ENCODE results near the gene CAMSAP1. TPM values are rescaled to one million over a fixed set of nuclear protein-coding genes. Genes with fewer than 3 reads are reported as not detected.

Gene CAMSAP1
- total and polyA plus RNA-seq, 2 donors (not counting 1 experiment from before 2014, with no cell fraction given): 5.0 to 18.8 TPM

GRCh38 chr9:135887021-135887507 lies 20.3 kb downstream of the CAMSAP1 start:
- peak; percentile 40 to 49 for DNase-seq (ENCODE audit: low read depth in 2 of 2)
- Histone ChIP-seq H2AFZ (ENCODE audit: low read length) (no peak overlapping the region), H3K4me2 (ENCODE audit: extremely low read depth, insufficient read depth, low read length) (no peak overlapping the region), H3K9me3 (ENCODE audit: control insufficient read depth, insufficient read depth, low read depth, low read length) (no peaks in the 10 kb centered on the region), H3K9ac (ENCODE audit: insufficient read depth, low read length) (no peak overlapping the region), H3K4me3 (replicated peaks in 1 of 4; ENCODE audit: control extremely low read depth in 1 of 4, insufficient read depth in 1 of 4, low read depth in 3 of 4, low read length in 4 of 4) (no peak overlapping the region), H3K79me2 (ENCODE audit: control insufficient read depth, insufficient read depth, low read length) (peaks cover 84% of the 10 kb centered on the region), H3K27me3 (ENCODE audit: control insufficient read depth, insufficient read depth, low read length) (no peaks in the 10 kb centered on the region), H3K36me3 (ENCODE audit: control insufficient read depth, insufficient read depth, low read length) (no peaks in the 10 kb centered on the region), H3K4me1 (ENCODE audit: control insufficient read depth, extremely low read depth, insufficient read depth, low read length) (peaks cover 27% of the 10 kb centered on the region), H3K27ac (ENCODE audit: insufficient read depth, low read length) (no peak overlapping the region), H4K20me1 (ENCODE audit: control insufficient read depth, extremely low read depth, insufficient read depth, low read length) (peaks cover 2% of the 10 kb centered on the region)
- TF ChIP-seq EZH2 (IDR thresholded peaks at IDR 0.05; ENCODE audit: low read length, missing control alignments) (no peak), CTCF (conservative IDR thresholded peaks at IDR 0.05 in 1 of 2, IDR thresholded peaks at IDR 0.05 in 1 of 2; ENCODE audit: low read depth in 1 of 2, low read length in 2 of 2) (no peak)

GRCh38 chr9:135886147-135886981 lies 21.0 kb downstream of the CAMSAP1 start:
- H3K4me3 ChIP-seq (replicated peaks in 1 of 4; ENCODE audit: control extremely low read depth in 1 of 4, insufficient read depth in 1 of 4, low read depth in 3 of 4, low read length in 4 of 4): no peak overlapping the region
- H4K20me1 ChIP-seq (ENCODE audit: control insufficient read depth, extremely low read depth, insufficient read depth, low read length): peaks cover 2% of the 10 kb centered on the region
- TF ChIP-seq EZH2 (IDR thresholded peaks at IDR 0.05; ENCODE audit: low read length, missing control alignments) (no peak), CTCF (conservative IDR thresholded peaks at IDR 0.05 in 1 of 2, IDR thresholded peaks at IDR 0.05 in 1 of 2; ENCODE audit: low read depth in 1 of 2, low read length in 2 of 2) (no peak)
- H3K9ac ChIP-seq (ENCODE audit: insufficient read depth, low read length): no peak overlapping the region
- peaks cover 27% of the 10 kb centered on the region for H3K4me1 ChIP-seq (ENCODE audit: control insufficient read depth, extremely low read depth, insufficient read depth, low read length)
- no peaks in the 10 kb centered on the region for H3K27me3 ChIP-seq (ENCODE audit: control insufficient read depth, insufficient read depth, low read length)
- H3K4me2 ChIP-seq (ENCODE audit: extremely low read depth, insufficient read depth, low read length): no peak overlapping the region
- no peaks in the 10 kb centered on the region for H3K9me3 ChIP-seq (ENCODE audit: control insufficient read depth, insufficient read depth, low read depth, low read length)
- H3K36me3 ChIP-seq (ENCODE audit: control insufficient read depth, insufficient read depth, low read length): peaks cover 3% of the 10 kb centered on the region
- DNase-seq (ENCODE audit: low read depth in 2 of 2): peak in 1 of 2 donors; percentile 84
- no peak overlapping the region for H3K27ac ChIP-seq (ENCODE audit: insufficient read depth, low read length)
- H2AFZ ChIP-seq (ENCODE audit: low read length): no peak overlapping the region
- H3K79me2 ChIP-seq (ENCODE audit: control insufficient read depth, insufficient read depth, low read length): peaks cover 83% of the 10 kb centered on the region

- Histone ChIP-seq H2AFZ (ENCODE audit: low read length) (no peak overlapping the region), H3K27me3 (ENCODE audit: control insufficient read depth, insufficient read depth, low read length) (no peaks in the 10 kb centered on the region), H3K27ac (ENCODE audit: insufficient read depth, low read length) (peak overlapping the region; percentile 67), H4K20me1 (ENCODE audit: control insufficient read depth, extremely low read depth, insufficient read depth, low read length) (peaks cover 2% of the 10 kb centered on the region), H3K4me1 (ENCODE audit: control insufficient read depth, extremely low read depth, insufficient read depth, low read length) (peaks cover 27% of the 10 kb centered on the region), H3K9me3 (ENCODE audit: control insufficient read depth, insufficient read depth, low read depth, low read length) (no peaks in the 10 kb centered on the region), H3K79me2 (ENCODE audit: control insufficient read depth, insufficient read depth, low read length) (peaks cover 75% of the 10 kb centered on the region), H3K4me2 (ENCODE audit: extremely low read depth, insufficient read depth, low read length) (peak overlapping the region; percentile 21), H3K36me3 (ENCODE audit: control insufficient read depth, insufficient read depth, low read length) (peaks cover 3% of the 10 kb centered on the region), H3K9ac (ENCODE audit: insufficient read depth, low read length) (no peak overlapping the region), H3K4me3 (replicated peaks in 1 of 4; ENCODE audit: control extremely low read depth in 1 of 4, insufficient read depth in 1 of 4, low read depth in 3 of 4, low read length in 4 of 4) (no peak overlapping the region)
- peak; percentile 38 to 70 for DNase-seq (ENCODE audit: low read depth in 2 of 2)
- TF ChIP-seq EZH2 (IDR thresholded peaks at IDR 0.05; ENCODE audit: low read length, missing control alignments): no peak
- TF ChIP-seq CTCF (conservative IDR thresholded peaks at IDR 0.05 in 1 of 2, IDR thresholded peaks at IDR 0.05 in 1 of 2; ENCODE audit: low read depth in 1 of 2, low read length in 2 of 2): no peak
Observed at GRCh38 chr9:135885100-135885853, 22.1 kb downstream of the CAMSAP1 start.
